ENCODE measurements around the gene C16orf78. TPM values are rescaled to one million over a fixed set of nuclear protein-coding genes. Genes with fewer than 3 reads are reported as not detected.

C16orf78 gene
- total and polyA plus RNA-seq, 7 experiments from 2014 or later, result not detected

GRCh38 chr16:49414671-49415070 is 41.1 kb downstream of the C16orf78 start:
- no peak for ATAC-seq
- Mint-ChIP-seq H3K27ac (no peak overlapping the region), H3K4me3 (no peak overlapping the region), H3K27me3 (peaks cover 0 to 9% (median 0%) of the 10 kb centered on the region in 5 donors), H3K36me3 (no peaks in the 10 kb centered on the region), H3K4me1 (no peaks in the 10 kb centered on the region), H3K9me3 (no peaks in the 10 kb centered on the region)
- no peak overlapping the region for H3K27ac ChIP-seq (ENCODE audit: low read depth, low read length)
- H3K27me3 ChIP-seq (ENCODE audit: control insufficient read depth in 2 of 2, insufficient read depth in 2 of 2, low read length in 2 of 2), result no peaks in the 10 kb centered on the region
- no peak for DNase-seq
- no peaks in the 10 kb centered on the region for H3K9me3 ChIP-seq (ENCODE audit: control insufficient read depth in 2 of 3, low read length in 3 of 3)
- no peaks in the 10 kb centered on the region for H3K36me3 ChIP-seq (ENCODE audit: control insufficient read depth in 2 of 3, insufficient read depth in 3 of 3, low read length in 3 of 3)
- intact Hi-C loops (cut with micrococcal nuclease), result no loop called here
- ChIA-PET CTCF (no interaction called here), POLR2A (no interaction called here)
- no peak overlapping the region for H3K4me3 ChIP-seq (ENCODE audit: low read length)
- no peaks in the 10 kb centered on the region for H3K4me1 ChIP-seq (ENCODE audit: control insufficient read depth in 2 of 2, insufficient read depth in 2 of 2, low read length in 2 of 2)

- H3K4me3 ChIP-seq (ENCODE audit: low read length), result no peak overlapping the region
- no peaks in the 10 kb centered on the region for H3K4me1 Mint-ChIP-seq
- no peaks in the 10 kb centered on the region for H3K4me1 ChIP-seq (ENCODE audit: control insufficient read depth in 2 of 2, insufficient read depth in 2 of 2, low read length in 2 of 2)
- ATAC-seq (no peak), DNase-seq (no peak)
- no peaks in the 10 kb centered on the region for H3K36me3 ChIP-seq (ENCODE audit: control insufficient read depth in 2 of 3, insufficient read depth in 3 of 3, low read length in 3 of 3)
- H3K27me3 ChIP-seq (ENCODE audit: control insufficient read depth in 2 of 2, insufficient read depth in 2 of 2, low read length in 2 of 2), result no peaks in the 10 kb centered on the region
- no peaks in the 10 kb centered on the region for H3K9me3 Mint-ChIP-seq
- peaks cover 0 to 9% (median 0%) of the 10 kb centered on the region in 5 donors for H3K27me3 Mint-ChIP-seq
- H3K27ac ChIP-seq (ENCODE audit: low read depth, low read length), result no peak overlapping the region
- no peak overlapping the region for H3K4me3 Mint-ChIP-seq
- no peaks in the 10 kb centered on the region for H3K9me3 ChIP-seq (ENCODE audit: control insufficient read depth in 2 of 3, low read length in 3 of 3)
- CTCF ChIA-PET, result no interaction called here
- POLR2A ChIA-PET, result no interaction called here
- H3K36me3 Mint-ChIP-seq, result no peaks in the 10 kb centered on the region
- no peak overlapping the region for H3K27ac Mint-ChIP-seq
- intact Hi-C loops (cut with micrococcal nuclease), result no loop called here
Observed at GRCh38 chr16:49415083-49415482, 41.5 kb downstream of the C16orf78 start.

GRCh38 chr16:49416001-49416675 is 42.5 kb downstream of the C16orf78 start:
- intact Hi-C loops (cut with micrococcal nuclease), result no loop called here
- ChIA-PET CTCF (no interaction called here), POLR2A (no interaction called here)
- no peaks in the 10 kb centered on the region for H3K4me1 Mint-ChIP-seq
- H3K36me3 Mint-ChIP-seq, result no peaks in the 10 kb centered on the region
- H3K4me3 Mint-ChIP-seq, result no peak overlapping the region
- peaks cover 0 to 2% (median 0%) of the 10 kb centered on the region in 11 donors for H3K9me3 Mint-ChIP-seq
- no peaks in the 10 kb centered on the region for H3K27me3 ChIP-seq (ENCODE audit: control insufficient read depth in 2 of 2, insufficient read depth in 2 of 2, low read length in 2 of 2)
- H3K27me3 Mint-ChIP-seq, result peaks cover 0 to 4% (median 0%) of the 10 kb centered on the region in 5 donors
- no peak overlapping the region for H3K4me3 ChIP-seq (ENCODE audit: low read length)
- H3K27ac ChIP-seq (ENCODE audit: low read depth, low read length), result no peak overlapping the region
- ATAC-seq (no peak), DNase-seq (no peak)
- H3K4me1 ChIP-seq (ENCODE audit: control insufficient read depth in 2 of 2, insufficient read depth in 2 of 2, low read length in 2 of 2), result no peaks in the 10 kb centered on the region
- no peak overlapping the region for H3K27ac Mint-ChIP-seq
- no peaks in the 10 kb centered on the region for H3K9me3 ChIP-seq (ENCODE audit: control insufficient read depth in 2 of 3, low read length in 3 of 3)
- H3K36me3 ChIP-seq (ENCODE audit: control insufficient read depth in 2 of 3, insufficient read depth in 3 of 3, low read length in 3 of 3), result no peaks in the 10 kb centered on the region

GRCh38 chr16:49417354-49417753 is 43.8 kb downstream of the C16orf78 start:
- Histone ChIP-seq H3K36me3 (ENCODE audit: control insufficient read depth in 2 of 3, insufficient read depth in 3 of 3, low read length in 3 of 3) (no peaks in the 10 kb centered on the region), H3K4me3 (ENCODE audit: low read length) (no peak overlapping the region), H3K9me3 (ENCODE audit: control insufficient read depth in 2 of 3, low read length in 3 of 3) (no peaks in the 10 kb centered on the region), H3K27me3 (ENCODE audit: control insufficient read depth in 2 of 2, insufficient read depth in 2 of 2, low read length in 2 of 2) (no peaks in the 10 kb centered on the region), H3K27ac (ENCODE audit: low read depth, low read length) (no peak overlapping the region), H3K4me1 (ENCODE audit: control insufficient read depth in 2 of 2, insufficient read depth in 2 of 2, low read length in 2 of 2) (no peaks in the 10 kb centered on the region)
- H3K27ac Mint-ChIP-seq, result peak overlapping the region in 1 of 9 donors; percentile 87
- ChIA-PET POLR2A (no interaction called here), CTCF (no interaction called here)
- peaks cover 0 to 2% (median 0%) of the 10 kb centered on the region in 11 donors for H3K9me3 Mint-ChIP-seq
- DNase-seq (no peak), ATAC-seq (no peak)
- H3K4me1 Mint-ChIP-seq, result no peaks in the 10 kb centered on the region
- intact Hi-C loops (cut with micrococcal nuclease), result no loop called here
- no peak overlapping the region for H3K4me3 Mint-ChIP-seq
- H3K36me3 Mint-ChIP-seq, result no peaks in the 10 kb centered on the region
- peaks cover 0 to 4% (median under 1%) of the 10 kb centered on the region in 5 donors for H3K27me3 Mint-ChIP-seq

GRCh38 chr16:49419006-49419405 is 45.4 kb downstream of the C16orf78 start:
- Mint-ChIP-seq H3K27ac (no peak overlapping the region), H3K4me3 (no peak overlapping the region), H3K27me3 (peaks cover 0 to 9% (median 6%) of the 10 kb centered on the region in 5 donors), H3K9me3 (peaks cover 0 to 4% (median 0%) of the 10 kb centered on the region in 11 donors), H3K36me3 (no peaks in the 10 kb centered on the region), H3K4me1 (no peaks in the 10 kb centered on the region)
- DNase-seq (no peak), ATAC-seq (no peak)
- H3K4me3 ChIP-seq (ENCODE audit: low read length), result no peak overlapping the region
- intact Hi-C loops (cut with micrococcal nuclease), result no loop called here
- POLR2A ChIA-PET, result no interaction called here
- no peaks in the 10 kb centered on the region for H3K27me3 ChIP-seq (ENCODE audit: control insufficient read depth in 2 of 2, insufficient read depth in 2 of 2, low read length in 2 of 2)
- H3K27ac ChIP-seq (ENCODE audit: low read depth, low read length), result no peak overlapping the region
- CTCF ChIA-PET, result no interaction called here
- H3K4me1 ChIP-seq (ENCODE audit: control insufficient read depth in 2 of 2, insufficient read depth in 2 of 2, low read length in 2 of 2), result no peaks in the 10 kb centered on the region
- H3K9me3 ChIP-seq (ENCODE audit: control insufficient read depth in 2 of 3, low read length in 3 of 3), result no peaks in the 10 kb centered on the region
- no peaks in the 10 kb centered on the region for H3K36me3 ChIP-seq (ENCODE audit: control insufficient read depth in 2 of 3, insufficient read depth in 3 of 3, low read length in 3 of 3)

GRCh38 chr16:49419862-49420261 is 46.3 kb downstream of the C16orf78 start:
- Histone ChIP-seq H3K4me1 (ENCODE audit: control insufficient read depth in 2 of 2, insufficient read depth in 2 of 2, low read length in 2 of 2) (no peaks in the 10 kb centered on the region), H3K9me3 (ENCODE audit: control insufficient read depth in 2 of 3, low read length in 3 of 3) (no peaks in the 10 kb centered on the region), H3K27ac (ENCODE audit: low read depth, low read length) (no peak overlapping the region), H3K4me3 (ENCODE audit: low read length) (no peak overlapping the region), H3K36me3 (ENCODE audit: control insufficient read depth in 2 of 3, insufficient read depth in 3 of 3, low read length in 3 of 3) (no peaks in the 10 kb centered on the region), H3K27me3 (ENCODE audit: control insufficient read depth in 2 of 2, insufficient read depth in 2 of 2, low read length in 2 of 2) (no peaks in the 10 kb centered on the region)
- no peak overlapping the region for H3K27ac Mint-ChIP-seq
- intact Hi-C loops (cut with micrococcal nuclease), result no loop called here
- ATAC-seq (no peak), DNase-seq (no peak)
- no peaks in the 10 kb centered on the region for H3K4me1 Mint-ChIP-seq
- H3K9me3 Mint-ChIP-seq, result peaks cover 0 to 4% (median 0%) of the 10 kb centered on the region in 11 donors
- CTCF ChIA-PET, result no interaction called here
- H3K36me3 Mint-ChIP-seq, result no peaks in the 10 kb centered on the region
- H3K4me3 Mint-ChIP-seq, result no peak overlapping the region
- peaks cover 0 to 12% (median 8%) of the 10 kb centered on the region in 5 donors for H3K27me3 Mint-ChIP-seq
- POLR2A ChIA-PET, result no interaction called here

GRCh38 chr16:49422896-49423295 is 49.3 kb downstream of the C16orf78 start:
- Mint-ChIP-seq H3K36me3 (no peaks in the 10 kb centered on the region), H3K9me3 (peaks cover 0 to 4% (median 0%) of the 10 kb centered on the region in 11 donors), H3K27ac (no peak overlapping the region), H3K4me3 (no peak overlapping the region), H3K27me3 (peaks cover 0 to 9% (median 8%) of the 10 kb centered on the region in 5 donors), H3K4me1 (no peaks in the 10 kb centered on the region)
- intact Hi-C loops (cut with micrococcal nuclease), result no loop called here
- CTCF ChIA-PET, result no interaction called here
- Histone ChIP-seq H3K9me3 (ENCODE audit: control insufficient read depth in 2 of 3, low read length in 3 of 3) (no peaks in the 10 kb centered on the region), H3K36me3 (ENCODE audit: control insufficient read depth in 2 of 3, insufficient read depth in 3 of 3, low read length in 3 of 3) (no peaks in the 10 kb centered on the region), H3K27me3 (ENCODE audit: control insufficient read depth in 2 of 2, insufficient read depth in 2 of 2, low read length in 2 of 2) (no peaks in the 10 kb centered on the region), H3K4me1 (ENCODE audit: control insufficient read depth in 2 of 2, insufficient read depth in 2 of 2, low read length in 2 of 2) (no peaks in the 10 kb centered on the region), H3K4me3 (ENCODE audit: low read length) (no peak overlapping the region), H3K27ac (ENCODE audit: low read depth, low read length) (no peak overlapping the region)
- DNase-seq, result no peak
- POLR2A ChIA-PET, result no interaction called here
- ATAC-seq, result no peak

All from naive thymus-derived CD4-positive, alpha-beta T cell (primary cell).